Hepatocyte (in vitro differentiated cells): ENCODE measurements around the gene RASA3. TPM values are rescaled to one million over a fixed set of nuclear protein-coding genes. Genes with fewer than 3 reads are reported as not detected.

Experiments
- DNase-seq: peaks from one replicate; pipeline ENCODE4 v3.0.0-alpha.2; 2016; ENCODE audit warnings: low spot score
- H2AFZ ChIP-seq: fragments of 200-600 bp; sonication (generic); 2 replicates; pipeline ENCODE4 v1.6.0; 2016; ENCODE audit warnings: antibody characterized with exemption, mild to moderate bottlenecking
- H3K27ac ChIP-seq: fragments of 200-600 bp; sonication (generic); 2 replicates; pipeline ENCODE4 v1.5.1; 2016; ENCODE audit warnings: mild to moderate bottlenecking
- H3K27me3 ChIP-seq: fragments of 200-600 bp; sonication (generic); 2 replicates; pipeline ENCODE4 v1.6.1; 2016
- H3K36me3 ChIP-seq: fragments of 200-600 bp; sonication (generic); replicated peaks from 2 replicates; pipeline ENCODE4 v1.5.1; 2016; ENCODE audit warnings: low read depth; ENCODE audit not compliant: insufficient read depth
- H3K4me1 ChIP-seq: fragments of 200-600 bp; sonication (generic); 2 replicates; pipeline ENCODE4 v1.5.1; 2016; ENCODE audit warnings: mild to moderate bottlenecking, moderate library complexity; ENCODE audit not compliant: insufficient read depth
- H3K4me2 ChIP-seq: fragments of 200-600 bp; sonication (generic); 2 replicates; pipeline ENCODE4 v1.6.0; 2016
- H3K4me3 ChIP-seq: fragments of 200-600 bp; sonication (generic); 2 replicates; pipeline ENCODE4 v1.5.1; 2016; ENCODE audit warnings: mild to moderate bottlenecking
- H3K79me2 ChIP-seq: fragments of 200-600 bp; sonication (generic); 2 replicates; pipeline ENCODE4 v1.6.0; 2017; ENCODE audit warnings: mild to moderate bottlenecking
- H3K9me2 ChIP-seq: fragments of 200-600 bp; sonication (generic); replicated peaks from 2 replicates; pipeline ENCODE4 v1.6.0; 2017; ENCODE audit warnings: mild to moderate bottlenecking; ENCODE audit not compliant: insufficient read depth
- H3K9me3 ChIP-seq: fragments of 200-600 bp; sonication (generic); 2 replicates; pipeline ENCODE4 v1.5.1; 2016; ENCODE audit warnings: low read depth, mild to moderate bottlenecking
- H4K20me1 ChIP-seq: fragments of 200-600 bp; sonication (generic); 2 replicates; pipeline ENCODE4 v1.6.0; 2016; ENCODE audit warnings: mild to moderate bottlenecking; ENCODE audit not compliant: insufficient read depth, poor library complexity, severe bottlenecking
- EZH2 ChIP-seq: fragments of 200-600 bp; sonication (generic); IDR thresholded peaks from 2 replicates; pipeline ENCODE4 v1.6.1; 2016; ENCODE audit warnings: antibody characterized with exemption, mild to moderate bottlenecking, borderline replicate concordance
- EZH2phosphoT487 ChIP-seq: fragments of 200-600 bp; sonication (generic); IDR thresholded peaks from one replicate; pipeline ENCODE4 v1.6.1; 2018; ENCODE audit warnings: antibody characterized with exemption, mild to moderate bottlenecking, low read depth, moderate library complexity; ENCODE audit not compliant: unreplicated experiment, severe bottlenecking
- WGBS: methylation state at CpG from one replicate; pipeline ENCODE4 v1.1.6; 2016; ENCODE audit warnings: low lambda C conversion rate; ENCODE audit errors: missing lambda C conversion rate; 5-methylcytosine and 5-hydroxymethylcytosine counted together
- polyA plus RNA-seq: library from polyadenylated mRNA; unstranded; fragments of >200 nt; fragmentation: Nextera tagmentation; extraction: Ambion mirVana; gene quantifications from 2 replicates; pipeline ENCODE4 v1.2.1, GENCODE V29; 2016
- total RNA-seq: library from RNA; depleted of rRNA; stranded (reverse); fragments of >200 nt; gene quantifications from 2 replicates; pipeline ENCODE4 v1.2.3, GENCODE V29; 2014
- TF ChIP-seq, protein P1 (sequence below): fragments of 200-600 bp; sonication (generic); IDR thresholded peaks from 2 replicates; pipeline ENCODE4 v1.5.1; 2016; ENCODE audit warnings: antibody characterized with exemption, mild to moderate bottlenecking; ENCODE audit not compliant: poor library complexity

The RASA3 gene
- total and polyA plus RNA-seq, 2 experiments from 2014 or later: 5.6 to 6.1 TPM

- Histone ChIP-seq H3K27me3 (peaks cover 17% of the 10 kb centered on the region), H3K79me2 (no peaks in the 10 kb centered on the region), H3K9me2 (no peaks in the 10 kb centered on the region), H3K4me3 (no peak overlapping the region), H3K27ac (no peak overlapping the region), H3K4me2 (no peak overlapping the region), H4K20me1 (no peaks in the 10 kb centered on the region), H3K36me3 (no peaks in the 10 kb centered on the region), H3K9me3 (no peaks in the 10 kb centered on the region), H2AFZ (no peak overlapping the region), H3K4me1 (peaks cover 9% of the 10 kb centered on the region)
- DNase-seq: no peak
- WGBS: 93% methylated on average over 36 of the region's 37 CpGs
- TF ChIP-seq EZH2phosphoT487: no peak
- TF ChIP-seq, protein P1, sequence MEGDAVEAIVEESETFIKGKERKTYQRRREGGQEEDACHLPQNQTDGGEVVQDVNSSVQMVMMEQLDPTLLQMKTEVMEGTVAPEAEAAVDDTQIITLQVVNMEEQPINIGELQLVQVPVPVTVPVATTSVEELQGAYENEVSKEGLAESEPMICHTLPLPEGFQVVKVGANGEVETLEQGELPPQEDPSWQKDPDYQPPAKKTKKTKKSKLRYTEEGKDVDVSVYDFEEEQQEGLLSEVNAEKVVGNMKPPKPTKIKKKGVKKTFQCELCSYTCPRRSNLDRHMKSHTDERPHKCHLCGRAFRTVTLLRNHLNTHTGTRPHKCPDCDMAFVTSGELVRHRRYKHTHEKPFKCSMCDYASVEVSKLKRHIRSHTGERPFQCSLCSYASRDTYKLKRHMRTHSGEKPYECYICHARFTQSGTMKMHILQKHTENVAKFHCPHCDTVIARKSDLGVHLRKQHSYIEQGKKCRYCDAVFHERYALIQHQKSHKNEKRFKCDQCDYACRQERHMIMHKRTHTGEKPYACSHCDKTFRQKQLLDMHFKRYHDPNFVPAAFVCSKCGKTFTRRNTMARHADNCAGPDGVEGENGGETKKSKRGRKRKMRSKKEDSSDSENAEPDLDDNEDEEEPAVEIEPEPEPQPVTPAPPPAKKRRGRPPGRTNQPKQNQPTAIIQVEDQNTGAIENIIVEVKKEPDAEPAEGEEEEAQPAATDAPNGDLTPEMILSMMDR: no peak
Measured at GRCh38 chr13:114079601-114080536, 52.6 kb downstream of the RASA3 start.

GRCh38 chr13:114078461-114079451 is 53.7 kb downstream of the RASA3 start:
- no peaks in the 10 kb centered on the region for H3K79me2 ChIP-seq
- TF ChIP-seq EZH2: no peak
- TF ChIP-seq, protein P1: no peak
- TF ChIP-seq EZH2phosphoT487: no peak
- H3K4me2 ChIP-seq: no peak overlapping the region
- no peaks in the 10 kb centered on the region for H3K9me2 ChIP-seq
- H2AFZ ChIP-seq: no peak overlapping the region
- no peaks in the 10 kb centered on the region for H3K9me3 ChIP-seq
- no peaks in the 10 kb centered on the region for H4K20me1 ChIP-seq
- peak; percentile 34 for DNase-seq
- H3K4me3 ChIP-seq: no peak overlapping the region
- no peaks in the 10 kb centered on the region for H3K36me3 ChIP-seq
- peaks cover 17% of the 10 kb centered on the region for H3K27me3 ChIP-seq
- peak overlapping the region; percentile 11 for H3K27ac ChIP-seq
- 84% methylated on average over 38 of the region's 38 CpGs for WGBS
- peaks cover 9% of the 10 kb centered on the region for H3K4me1 ChIP-seq

- no peak overlapping the region for H3K4me2 ChIP-seq
- no peaks in the 10 kb centered on the region for H4K20me1 ChIP-seq
- no peaks in the 10 kb centered on the region for H3K36me3 ChIP-seq
- DNase-seq: peak; percentile 71
- no peaks in the 10 kb centered on the region for H3K79me2 ChIP-seq
- 54% methylated on average over 13 of the region's 13 CpGs for WGBS
- no peak overlapping the region for H3K4me3 ChIP-seq
- no peaks in the 10 kb centered on the region for H3K9me2 ChIP-seq
- H3K27ac ChIP-seq: peak overlapping the region; percentile 11
- peaks cover 12% of the 10 kb centered on the region for H3K27me3 ChIP-seq
- H2AFZ ChIP-seq: no peak overlapping the region
- peaks cover 9% of the 10 kb centered on the region for H3K4me1 ChIP-seq
- H3K9me3 ChIP-seq: no peaks in the 10 kb centered on the region
- TF ChIP-seq EZH2phosphoT487 (no peak), EZH2 (no peak)
- TF ChIP-seq, protein P1: no peak
Measured at GRCh38 chr13:114077933-114078325, 54.5 kb downstream of the RASA3 start.
